CD4-positive, alpha-beta T cell treated with Interleukin-17A for 1 hour (primary cell): ENCODE measurements around the gene DHX8.
A peak's percentile ranks its signal among the peaks of the same experiment; 100 is the strongest.
"Not testable (repeated sequence)": the region's sequence is repeated elsewhere in the genome, so short reads cannot be mapped to it uniquely, and the experiment has no call there.

ENCODE experiments used
- DNase-seq: peaks from one replicate; pipeline ENCODE4 v3.0.0-alpha.2; 2020

Gene DHX8

DNA sequence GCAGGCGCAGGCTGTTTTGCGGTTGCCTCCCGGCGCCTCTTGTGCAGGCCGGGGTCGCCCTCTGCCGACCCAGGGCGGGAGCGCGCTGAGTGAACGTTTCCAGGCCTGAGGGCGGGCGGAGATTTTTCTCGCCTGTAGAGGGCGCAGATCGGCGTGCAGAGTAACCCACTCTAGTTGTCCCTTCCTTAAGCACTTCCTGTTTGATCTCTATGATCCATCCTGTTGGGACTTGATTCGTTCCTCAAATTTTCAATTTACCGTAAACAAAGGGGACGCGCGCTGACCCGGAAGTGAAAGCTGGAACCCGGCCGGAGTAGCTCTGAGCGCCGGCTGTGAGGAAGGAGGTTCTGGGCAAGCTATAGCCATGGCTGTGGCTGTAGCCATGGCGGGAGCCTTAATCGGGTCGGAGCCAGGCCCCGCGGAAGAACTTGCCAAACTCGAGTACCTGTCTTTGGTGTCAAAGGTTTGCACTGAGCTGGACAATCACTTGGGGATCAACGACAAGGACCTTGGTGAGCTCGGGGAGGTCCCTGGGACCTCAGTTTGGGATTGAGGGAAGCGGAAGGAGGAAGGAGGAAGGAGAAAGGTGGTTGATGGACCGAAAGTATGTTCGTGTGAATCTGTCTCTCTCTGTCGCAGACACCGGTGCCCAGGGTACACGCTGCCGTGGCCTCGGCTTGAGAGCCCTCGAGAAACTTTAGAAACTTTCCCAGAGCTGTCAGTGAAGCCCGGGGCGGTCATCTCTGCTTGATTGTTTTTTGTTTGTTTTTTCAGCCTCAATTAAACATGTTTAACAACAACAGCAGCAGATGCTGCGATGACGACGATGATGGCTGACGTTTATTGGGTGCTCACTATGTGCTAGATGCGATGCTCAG, at the start of gene DHX8:
DHX8 (plus strand) TSS at position 302 of the 878 bp plus-strand sequence; CDS start at position 365, 63 bp downstream.
- peak; percentile 99 for DNase-seq

DNA sequence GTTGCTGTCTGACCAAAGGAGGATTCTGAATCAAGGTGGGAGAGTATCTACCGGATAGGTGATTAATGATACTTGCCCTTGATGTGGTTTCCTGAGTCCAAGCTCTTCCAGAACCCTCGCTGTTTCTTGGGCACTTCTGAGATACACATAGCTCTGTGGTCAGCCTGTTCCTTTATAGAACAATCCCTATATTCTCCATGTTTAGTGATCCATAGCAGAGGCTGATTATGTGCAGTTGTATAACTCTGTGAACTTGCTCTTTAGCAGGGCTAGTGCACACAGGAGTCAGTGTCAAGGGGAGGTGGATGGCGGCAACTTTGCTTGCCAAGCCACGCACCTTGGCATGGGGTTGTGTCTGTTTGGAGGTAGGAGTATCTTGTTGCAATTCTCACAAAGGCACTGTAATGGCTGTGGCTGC, 48.9 kb upstream of the DHX8 start:
- DNase-seq = no peak

DNA sequence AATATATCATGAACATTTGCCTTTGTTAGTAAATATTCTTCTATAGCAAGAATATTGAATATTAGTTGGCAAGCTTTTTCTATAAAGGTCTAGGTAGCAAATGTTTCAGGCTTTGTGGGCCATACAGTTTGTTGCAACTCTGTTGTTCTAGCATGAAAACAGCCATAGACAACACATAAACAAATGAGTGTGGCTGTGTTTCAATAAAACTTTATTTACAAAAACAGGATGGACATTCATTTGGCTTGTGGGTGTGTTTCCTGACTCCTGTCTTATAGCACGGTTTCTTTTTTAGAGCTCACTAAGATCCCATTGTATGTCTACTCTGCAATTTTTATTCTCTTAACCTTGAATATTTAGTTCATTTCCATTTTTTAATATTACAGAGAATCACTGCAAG, 46.0 kb upstream of the DHX8 start:
- no peak for DNase-seq

DNA sequence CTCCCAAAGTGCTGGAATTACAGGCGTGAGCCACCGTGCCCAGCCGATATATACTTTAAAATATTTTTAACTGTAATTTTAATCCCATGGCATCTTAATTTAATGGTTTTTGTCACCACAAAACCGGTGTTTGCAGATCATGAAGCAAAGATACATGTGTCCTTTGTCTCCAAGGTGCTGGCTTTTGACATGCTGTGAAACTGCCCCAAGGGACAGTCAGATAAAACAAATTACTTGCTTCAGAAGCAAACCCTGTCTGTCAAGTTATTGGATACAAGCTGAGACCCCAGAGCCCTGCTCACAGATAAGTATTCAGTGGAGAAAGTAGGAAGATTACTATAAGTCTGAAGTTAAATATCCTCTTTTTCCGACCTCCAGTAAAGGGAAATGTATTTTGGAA, 45.1 kb upstream of the DHX8 start:
- DNase-seq = no peak

DNA sequence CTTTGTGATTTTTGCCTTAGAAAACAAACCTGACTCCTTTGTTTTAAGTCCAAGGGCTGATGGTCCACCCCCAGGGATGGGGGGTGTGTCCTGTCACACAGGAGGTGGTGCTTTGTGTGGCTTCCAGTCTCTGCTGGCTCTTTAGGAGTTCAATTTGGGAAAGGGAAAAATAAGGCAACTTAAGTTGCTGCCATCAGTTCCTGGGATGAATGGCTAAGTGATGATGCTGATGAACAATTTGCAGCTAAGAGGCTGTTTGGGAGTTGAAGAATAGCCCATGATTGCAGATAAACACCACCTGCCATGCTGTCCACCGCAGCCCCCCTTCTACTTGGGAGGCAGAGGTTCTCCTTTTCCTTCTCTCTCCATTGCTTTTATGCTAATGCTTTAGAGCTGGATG, 44.7 kb upstream of the DHX8 start:
- no peak for DNase-seq

DNA sequence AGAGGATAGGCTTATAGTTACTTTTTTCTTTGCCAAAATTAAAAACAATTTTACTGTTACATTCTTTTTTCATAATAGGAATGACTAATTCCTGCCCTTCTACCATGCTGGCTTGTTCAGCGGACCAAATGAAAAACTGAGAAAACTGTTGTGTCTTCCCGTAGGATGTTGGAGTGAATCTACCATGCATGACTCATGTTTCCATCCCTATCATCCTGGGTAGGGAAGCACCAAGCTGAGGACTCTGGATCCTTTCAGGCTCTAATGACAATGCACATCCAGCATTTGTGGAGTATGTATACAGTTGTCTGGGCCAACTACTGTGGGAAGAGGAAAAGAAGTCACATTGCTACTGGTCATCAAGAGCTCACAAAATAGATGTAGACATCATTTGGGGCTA, 41.1 kb upstream of the DHX8 start:
- DNase-seq = no peak

DNA sequence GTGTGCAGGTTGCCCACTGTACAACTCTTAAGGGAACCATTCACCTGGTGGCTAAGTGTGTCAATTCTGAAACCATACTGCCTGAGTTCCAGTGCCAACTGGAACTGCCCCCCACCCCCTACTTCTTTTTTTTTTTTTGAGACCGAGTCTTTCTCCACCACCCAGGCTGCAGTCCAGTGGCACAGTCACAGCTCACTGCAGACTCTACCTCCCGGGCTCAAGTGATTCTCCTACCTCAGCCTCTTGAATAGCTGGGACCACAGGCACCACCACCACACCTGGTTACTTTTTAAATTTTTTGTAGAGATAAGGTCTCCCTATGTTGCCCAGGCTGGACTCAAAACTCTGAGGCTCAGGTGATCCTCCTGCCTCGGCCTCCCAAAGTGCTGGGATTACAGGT, 40.4 kb upstream of the DHX8 start:
- no peak for DNase-seq

DNA sequence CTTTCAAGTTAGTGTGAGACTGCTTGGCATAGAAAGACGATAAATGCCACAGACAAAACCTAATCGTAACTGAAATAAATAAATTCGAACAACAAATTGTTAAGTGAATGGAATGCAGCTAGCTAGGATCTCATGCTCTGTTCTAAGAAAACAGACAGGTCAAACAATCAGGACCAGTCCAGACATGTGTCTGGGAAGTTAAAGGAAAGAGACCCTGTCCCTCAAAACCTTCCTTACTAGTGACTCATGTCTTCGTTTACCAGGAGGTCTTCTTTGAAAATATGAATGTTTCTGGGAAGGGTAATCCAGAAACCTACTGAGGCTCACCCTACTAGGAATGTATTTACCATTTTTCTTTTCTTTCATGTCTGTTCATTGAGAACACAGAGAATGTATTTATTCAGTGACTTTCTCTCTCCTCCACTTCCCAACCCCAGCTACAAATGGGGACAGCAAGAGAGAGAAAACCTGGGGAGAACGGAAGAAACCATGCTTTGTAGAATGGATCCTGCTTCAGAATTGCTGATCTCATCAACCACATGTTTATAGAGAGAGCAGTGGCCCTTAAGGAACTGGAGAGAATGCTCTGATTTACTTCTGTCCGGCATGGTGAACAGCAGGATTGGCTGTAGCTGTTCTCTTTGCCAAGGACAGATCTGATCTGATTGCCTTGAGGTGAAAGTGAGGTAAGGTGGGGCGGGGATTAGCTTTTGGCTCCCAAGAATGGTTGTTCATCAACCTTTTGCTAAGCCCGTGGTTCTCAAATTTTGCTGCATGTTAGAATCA, 39.4 kb upstream of the DHX8 start:
- DNase-seq = no peak

DNA sequence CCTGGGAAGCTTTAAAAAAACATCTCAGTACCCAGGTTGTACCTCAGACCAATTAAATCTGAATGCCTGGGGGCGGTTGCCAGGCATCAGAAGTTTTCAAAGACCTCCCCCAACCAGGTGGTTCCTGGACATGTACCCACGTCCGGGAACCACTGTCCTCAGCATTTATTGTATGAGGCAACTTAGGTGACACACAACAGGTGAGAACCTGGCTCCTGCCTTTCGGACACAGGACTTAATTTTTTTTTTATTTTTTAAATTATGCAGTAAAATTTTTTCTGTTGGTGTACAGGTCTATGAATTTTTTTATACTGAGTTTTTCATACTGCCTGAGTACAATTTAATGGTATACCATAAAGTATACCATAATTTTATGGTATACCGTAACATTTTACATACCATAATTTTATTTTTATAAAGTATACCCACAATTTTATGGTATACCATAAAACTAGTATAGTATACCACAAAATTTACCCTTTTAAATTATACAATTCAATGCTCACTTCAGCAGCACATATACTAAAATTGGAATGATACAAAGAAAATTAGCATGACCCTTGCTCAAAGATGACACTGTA, 38.7 kb upstream of the DHX8 start:
- no peak for DNase-seq

DNA sequence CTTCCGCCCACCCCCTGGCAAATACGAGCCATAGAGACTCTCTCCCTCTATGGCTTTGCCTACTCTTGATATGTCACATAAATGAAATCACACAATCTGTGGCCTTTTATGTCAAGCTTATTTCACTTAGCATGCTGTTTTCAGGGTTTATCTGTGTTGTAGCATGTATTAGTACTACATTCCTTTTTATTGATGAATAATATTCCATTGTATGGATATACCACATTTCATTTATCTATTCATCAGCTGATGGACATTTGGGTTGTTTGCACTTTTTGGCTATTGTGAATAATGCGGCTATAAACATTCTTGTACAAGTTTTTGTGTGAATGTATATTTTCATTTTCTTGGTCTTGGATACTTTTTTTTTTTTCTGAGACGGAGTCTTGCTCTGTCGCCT, 37.0 kb upstream of the DHX8 start:
- no peak for DNase-seq

DNA sequence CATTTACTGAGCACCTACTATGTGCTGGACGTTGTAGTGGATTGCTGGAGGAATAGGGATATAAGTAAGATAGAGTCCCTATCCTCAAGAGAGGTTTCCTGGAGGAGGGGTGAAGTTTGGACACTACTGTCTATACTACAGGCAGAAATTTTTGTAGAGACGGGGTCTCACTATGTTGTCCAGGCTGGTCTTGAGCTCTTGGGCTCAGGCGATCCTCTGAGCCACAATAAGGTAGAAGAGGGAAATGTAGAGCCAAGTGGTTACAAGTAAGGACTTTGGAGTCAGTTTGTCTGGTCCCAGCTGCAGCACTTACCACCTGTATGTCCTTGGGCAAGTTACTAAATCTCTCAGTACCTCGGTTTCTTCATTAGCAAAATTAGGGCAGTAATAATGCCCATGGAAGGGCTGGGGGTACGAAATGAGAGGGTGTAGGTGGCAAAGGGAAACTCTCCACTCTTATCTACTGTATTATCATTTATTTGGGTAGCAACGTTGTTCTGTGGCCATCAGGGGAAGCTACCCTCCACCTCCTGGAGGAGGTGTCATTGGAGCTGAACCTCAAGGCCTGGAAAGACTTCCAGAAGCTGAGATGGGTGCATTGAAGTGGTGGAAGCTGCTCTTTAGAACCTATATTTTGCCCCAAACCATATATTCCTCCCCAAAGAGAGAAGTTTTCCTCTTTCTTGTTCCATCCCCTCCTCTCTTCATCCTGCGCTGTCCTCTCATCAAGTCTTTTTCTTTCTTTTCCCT, 34.9 kb upstream of the DHX8 start:
- DNase-seq = no peak

DNA sequence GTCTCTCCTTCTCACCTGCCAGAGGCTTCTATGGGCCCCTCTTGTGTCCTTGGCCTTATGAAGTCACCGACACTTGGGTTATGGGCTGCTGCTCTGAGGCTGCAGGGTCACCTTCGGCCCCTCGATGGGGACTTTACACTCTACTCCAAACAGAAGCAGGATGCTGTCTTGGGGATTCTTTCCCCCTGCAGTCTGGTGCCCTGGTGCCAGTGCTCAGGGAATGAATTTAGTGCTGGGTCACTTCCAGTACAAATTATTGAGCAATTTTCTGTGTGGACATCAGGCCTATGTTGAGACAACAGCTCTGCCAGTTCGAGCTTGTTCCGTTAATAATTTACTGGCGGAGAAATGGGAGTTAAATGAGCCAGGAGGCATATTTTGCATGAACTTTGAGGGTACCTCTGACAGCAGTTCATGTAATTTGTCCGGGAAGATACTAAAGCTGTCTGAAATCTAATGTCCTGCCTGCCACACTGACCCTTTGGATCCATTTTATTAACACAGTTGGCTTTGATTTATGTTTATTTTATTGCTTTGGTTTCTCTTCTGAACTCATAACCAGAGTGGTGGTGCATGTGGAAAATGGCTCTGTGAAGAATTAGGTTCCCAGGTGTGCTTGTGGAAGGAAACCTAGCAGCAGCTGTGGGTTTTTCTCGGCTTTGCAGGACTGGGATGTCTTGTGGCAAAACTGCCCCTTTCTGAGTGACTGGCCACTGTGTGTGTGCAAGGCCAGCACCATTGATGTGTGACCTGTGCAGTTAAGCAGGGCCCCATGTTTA, 34.1 kb upstream of the DHX8 start:
- DNase-seq = no peak

DNA sequence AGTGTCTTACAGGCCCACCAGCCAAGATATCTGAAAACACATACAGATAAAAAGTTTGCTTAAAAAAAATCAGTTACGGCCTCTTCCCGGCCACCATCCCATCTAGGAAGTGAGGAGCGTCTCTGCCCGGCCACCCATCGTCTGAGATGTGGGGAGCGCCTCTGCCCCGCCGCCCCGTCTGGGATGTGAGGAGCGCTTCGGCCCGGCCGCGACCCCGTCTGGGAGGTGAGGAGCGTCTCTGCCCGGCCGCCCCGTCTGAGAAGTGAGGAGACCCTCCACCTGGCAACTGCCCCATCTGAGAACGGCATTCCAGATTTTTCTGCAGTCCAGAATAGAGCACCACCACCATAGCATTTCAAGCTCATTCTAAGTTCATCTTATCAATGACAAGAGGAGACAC, 33.0 kb upstream of the DHX8 start:
- not testable (repeated sequence) for DNase-seq

DNA sequence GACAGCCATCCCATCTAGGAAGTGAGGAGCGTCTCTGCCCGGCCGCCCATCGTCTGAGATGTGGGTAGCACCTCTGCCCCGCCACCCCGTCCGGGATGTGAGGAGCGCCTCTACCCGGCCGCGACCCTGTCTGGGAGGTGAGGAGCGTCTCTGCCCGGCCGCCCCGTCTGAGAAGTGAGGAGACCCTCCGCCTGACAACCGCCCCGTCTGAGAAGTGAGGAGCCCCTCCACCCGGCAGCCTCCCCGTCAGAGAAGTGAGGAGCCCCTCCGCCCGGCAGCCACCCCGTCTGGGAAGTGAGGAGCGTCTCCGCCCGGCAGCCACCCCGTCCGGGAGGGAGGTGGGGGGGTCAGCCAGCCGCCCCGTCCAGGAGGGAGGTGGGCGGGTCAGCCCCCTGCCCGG, 32.0 kb upstream of the DHX8 start:
- not testable (repeated sequence) for DNase-seq

DNA sequence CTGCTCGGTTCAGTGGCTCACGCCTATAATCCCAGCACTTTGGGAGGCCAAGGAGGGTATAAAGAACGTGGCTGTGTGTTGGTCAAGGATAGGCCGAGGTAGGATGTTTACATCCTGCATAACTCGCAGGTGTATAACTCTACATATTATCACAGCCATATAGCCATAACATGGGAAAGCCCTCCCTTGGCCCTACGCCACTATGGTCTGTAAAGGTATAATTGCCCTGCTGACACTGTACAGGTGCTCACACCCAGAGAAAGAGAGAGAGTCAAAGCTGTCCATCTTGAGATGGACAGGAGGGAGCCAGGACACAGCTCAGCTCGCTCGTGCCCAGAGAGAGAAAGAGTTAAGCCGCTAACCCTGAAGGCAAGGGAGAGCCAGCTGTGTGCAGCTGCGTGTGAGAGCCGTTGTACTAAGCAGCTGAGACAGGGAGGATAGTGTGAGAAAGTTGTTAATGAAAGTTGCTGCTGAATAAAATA, 30.4 kb upstream of the DHX8 start:
- DNase-seq = no peak

DNA sequence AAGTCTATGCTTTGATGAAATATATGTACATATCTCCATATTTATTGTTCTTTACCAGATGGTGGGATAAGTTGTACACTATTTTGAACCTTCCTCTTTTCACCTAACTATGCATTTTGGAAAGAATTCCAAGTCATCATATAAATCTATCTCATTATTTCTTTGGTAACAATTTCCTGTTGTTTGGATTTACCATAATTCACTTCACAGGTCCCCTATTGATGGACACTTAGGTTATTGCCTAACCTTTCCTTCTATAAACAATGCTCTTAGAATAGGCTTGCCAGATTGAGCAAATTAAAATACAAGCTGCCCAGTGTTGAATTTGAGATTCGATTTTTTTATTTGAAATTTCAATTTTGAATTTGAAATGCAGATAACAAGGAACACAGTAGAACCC, 28.9 kb upstream of the DHX8 start:
- DNase-seq = no peak

DNA sequence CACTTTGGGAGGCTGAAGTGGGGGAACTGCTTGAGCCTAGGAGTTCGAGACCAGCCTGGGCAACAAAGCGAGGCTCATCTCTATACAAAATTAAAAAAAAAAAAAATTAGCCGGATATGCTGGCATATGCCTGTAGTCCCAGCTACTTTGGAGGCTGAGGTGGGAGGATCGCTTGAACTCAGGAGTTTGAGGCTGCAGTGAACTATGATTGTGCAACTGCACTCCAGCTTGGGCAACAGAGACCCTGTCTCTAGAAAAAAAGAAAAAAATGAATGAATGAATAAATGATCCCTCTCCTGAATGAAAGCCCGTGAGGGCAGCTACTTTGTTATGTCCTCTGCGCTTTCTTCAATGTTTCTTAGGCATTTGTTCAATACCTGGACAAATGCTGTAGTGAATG, 27.7 kb upstream of the DHX8 start:
- no peak for DNase-seq

DNA sequence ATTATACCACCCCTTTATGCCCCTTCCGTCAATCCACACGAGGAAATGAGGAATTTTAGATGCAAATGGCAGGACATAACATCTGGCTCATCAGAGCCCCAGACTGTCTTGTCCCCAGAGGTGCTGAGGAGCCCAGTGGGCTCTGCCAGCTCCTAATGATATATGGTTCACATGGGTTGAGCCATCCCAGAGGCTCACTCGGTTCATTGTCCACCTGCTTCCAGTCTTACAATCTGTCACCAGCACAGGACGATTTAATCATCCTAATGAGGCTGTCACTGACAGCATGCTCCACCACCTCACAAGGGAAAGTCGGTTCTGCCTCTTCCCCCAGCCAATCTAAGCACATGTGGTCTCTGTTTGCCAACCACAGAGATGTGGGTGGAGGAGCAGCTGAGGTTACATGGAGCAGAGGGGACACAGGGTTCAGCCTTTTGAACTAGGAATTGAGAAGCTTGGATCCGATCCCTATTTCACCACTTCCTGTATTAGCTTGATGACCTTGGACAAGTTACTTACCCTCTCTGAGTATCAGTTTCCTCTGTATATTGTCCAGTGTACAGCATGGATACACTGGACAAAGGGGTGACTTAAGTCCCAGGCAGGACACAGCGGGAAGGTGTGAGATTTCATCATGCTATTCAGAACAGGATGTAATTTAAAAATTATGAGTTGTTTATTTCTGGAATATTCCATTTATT, 27.0 kb upstream of the DHX8 start:
- DNase-seq = no peak

DNA sequence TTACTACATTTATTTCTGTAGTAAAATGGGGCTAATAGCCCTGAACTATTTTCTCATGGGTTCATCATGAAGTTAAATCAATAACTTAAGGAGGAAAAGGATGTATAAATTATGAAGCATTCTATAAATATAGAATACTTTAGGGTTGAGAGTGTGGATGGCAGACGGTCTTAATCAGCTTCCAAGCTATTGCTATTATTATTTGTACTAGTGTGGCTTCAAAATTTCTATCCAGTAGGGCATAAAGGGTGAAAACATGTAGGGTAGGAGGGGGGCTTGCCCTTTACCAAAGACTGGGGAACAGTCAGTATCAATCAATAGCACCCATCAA, 26.4 kb upstream of the DHX8 start:
- DNase-seq = no peak

DNA sequence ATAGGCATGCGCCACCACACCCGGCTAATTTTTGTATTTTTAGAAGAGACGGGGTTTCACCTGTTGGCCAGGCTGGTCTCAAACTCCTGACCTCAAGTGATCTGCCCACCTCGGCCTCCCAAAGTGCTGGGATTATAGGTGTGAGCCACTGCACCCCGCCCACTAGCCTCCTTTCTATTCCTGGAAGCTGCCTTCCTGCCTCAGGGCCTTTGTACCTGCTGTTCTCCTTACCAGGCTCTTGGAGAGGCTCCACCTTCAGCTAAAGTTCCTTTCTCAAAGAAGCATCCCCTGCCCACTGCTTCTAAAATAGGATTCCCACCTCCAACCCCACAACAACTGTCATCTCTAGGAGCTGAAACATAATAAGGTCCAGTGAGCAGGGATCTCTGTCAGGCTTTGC, 23.9 kb upstream of the DHX8 start:
- not testable (repeated sequence) for DNase-seq

DNA sequence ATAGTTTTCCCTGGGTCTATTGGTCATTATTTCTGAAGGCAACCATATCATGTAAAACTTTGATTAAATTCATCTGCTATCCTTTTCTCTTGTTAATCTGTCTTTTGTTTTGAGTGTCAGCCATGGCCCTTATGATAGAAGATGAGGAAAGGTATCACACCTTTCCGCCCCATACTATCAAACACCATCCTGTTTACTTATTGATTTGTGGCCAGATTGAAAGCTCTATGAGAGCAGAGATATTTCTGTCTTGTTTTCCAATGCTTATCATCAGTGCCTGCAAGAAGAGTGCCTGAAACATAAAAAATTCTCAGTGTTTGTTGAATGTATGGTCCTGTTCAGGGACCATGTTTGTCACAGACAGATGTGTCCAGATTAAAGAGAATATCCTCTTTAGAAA, 22.6 kb upstream of the DHX8 start:
- DNase-seq = no peak

DNA sequence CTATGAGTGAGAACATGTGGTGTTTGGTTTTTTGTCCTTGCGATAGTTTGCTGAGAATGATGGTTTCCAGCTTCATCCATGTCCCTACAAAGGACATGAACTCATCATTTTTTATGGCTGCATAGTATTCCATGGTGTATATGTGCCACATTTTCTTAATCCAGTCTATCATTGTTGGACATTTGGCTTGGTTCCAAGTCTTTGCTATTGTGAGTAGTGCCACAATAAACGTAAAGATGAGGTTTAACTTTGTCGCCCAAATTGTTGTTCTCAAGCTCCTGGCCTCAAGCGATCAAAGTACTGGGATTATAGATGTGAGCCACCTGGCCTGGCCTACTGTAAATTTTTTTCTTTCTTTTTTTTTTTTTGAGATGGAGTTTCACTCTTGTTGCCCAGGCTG, 21.2 kb upstream of the DHX8 start:
- not testable (repeated sequence) for DNase-seq
